Left lung (tissue), 10 donors: ENCODE measurements around the gene GHITM. TPM values are rescaled to one million over a fixed set of nuclear protein-coding genes. Genes with fewer than 3 reads are reported as not detected.
"Not testable (repeated sequence)": the region's sequence is repeated elsewhere in the genome, so short reads cannot be mapped to it uniquely, and the experiment has no call there.

Experiments
- ATAC-seq: fragments of 200-7000 bp; cut with Tn5 transposase; one replicate; pipeline ENCODE4 v1.9.1; 2020; ENCODE audit warnings: moderate library complexity
- DNase-seq, 4 donors: peaks; one replicate each; pipeline ENCODE4 v3.0.0-alpha.2; 2013 to 2020
- H3K27ac ChIP-seq, 2 donors: fragments of 200-600 bp; sonication (generic) in 1 of 2; one replicate each; pipeline versions ENCODE4 v1.5.0 to v1.8.0; 2020 to 2021
- H3K27me3 ChIP-seq, 2 donors: fragments of 200-600 bp; sonication (generic) in 1 of 2; one replicate each; pipeline versions ENCODE4 v1.5.0 to v1.8.0; 2020 to 2021
- H3K36me3 ChIP-seq, 2 donors: fragments of 200-600 bp; sonication (generic) in 1 of 2; one replicate each; pipeline versions ENCODE4 v1.5.0 to v1.8.0; 2020 to 2021
- H3K4me1 ChIP-seq, 2 donors: fragments of 200-600 bp; one replicate each; pipeline ENCODE4 v1.8.0; 2021
- H3K4me3 ChIP-seq, 2 donors: fragments of 200-600 bp; sonication (generic) in 1 of 2; one replicate each; pipeline versions ENCODE4 v1.5.0 to v1.8.0; 2020 to 2021; ENCODE audit warnings: mild to moderate bottlenecking in 1 of 2
- H3K9me3 ChIP-seq, 2 donors: fragments of 200-600 bp; sonication (generic) in 1 of 2; one replicate each; pipeline versions ENCODE4 v1.5.0 to v1.8.0; 2020 to 2021
- CTCF ChIP-seq, 2 donors: fragments of 200-600 bp; sonication (generic) in 1 of 2; IDR thresholded peaks; one replicate each; pipeline versions ENCODE4 v1.5.0 to v1.8.0; 2021; ENCODE audit warnings: antibody characterized with exemption in 2 of 2
- intact Hi-C, 2 donors: fragments of 100-400 bp; cut with DNase I; formaldehyde crosslinking; loops; one replicate each; pipeline versions ENCODE4 v1.11.2 to v1.14.2; 2022
- polyA plus RNA-seq, 6 donors: library from polyadenylated mRNA; unstranded; fragments of 120-200 nt; gene quantifications; one replicate each; pipeline ENCODE4 v1.2.1, GENCODE V29; 2013; ENCODE audit not compliant: insufficient read length in 6 of 6
- total RNA-seq, 2 donors: library from RNA; stranded (reverse); fragmentation: NEBNext Ultra II Directional; extraction: Animal tissue kit (Norgen Biotek cat#: 25700); gene quantifications; one replicate each; pipeline ENCODE4 v1.2.1, GENCODE V29; 2021
- donor health status: DM: no; HTN: yes; CAD: no.
- donor health status: DM: no; HTN: no; CAD: no.

GHITM gene
- total and polyA plus RNA-seq, 8 donors = 104 to 151 (median 120) TPM

- Histone ChIP-seq H3K36me3 (no peaks in the 10 kb centered on the region), H3K4me1 (no peaks in the 10 kb centered on the region), H3K27ac (no peak overlapping the region), H3K27me3 (no peaks in the 10 kb centered on the region), H3K4me3 (no peak overlapping the region), H3K9me3 (no peaks in the 10 kb centered on the region)
- peak; percentile 33 for ATAC-seq
- TF ChIP-seq CTCF (IDR thresholded peaks at IDR 0.05) = no peak
- intact Hi-C loops = no loop called here
- DNase-seq = no peak
Measured at GRCh38 chr10:84177541-84178141, 38.3 kb downstream of the GHITM start.

- no peak for DNase-seq
- no peak for ATAC-seq
- Histone ChIP-seq H3K27ac (no peak overlapping the region), H3K4me1 (no peaks in the 10 kb centered on the region), H3K4me3 (no peak overlapping the region), H3K36me3 (no peaks in the 10 kb centered on the region), H3K9me3 (no peaks in the 10 kb centered on the region), H3K27me3 (no peaks in the 10 kb centered on the region)
- no peak for TF ChIP-seq CTCF (IDR thresholded peaks at IDR 0.05)
- intact Hi-C loops = no loop called here
Measured at GRCh38 chr10:84178160-84178609, 38.9 kb downstream of the GHITM start.

GRCh38 chr10:84179059-84179710 is 39.9 kb downstream of the GHITM start:
- TF ChIP-seq CTCF (IDR thresholded peaks at IDR 0.05) = no peak
- H3K4me3 ChIP-seq = no peak overlapping the region
- H3K27me3 ChIP-seq = no peaks in the 10 kb centered on the region
- intact Hi-C loops = no loop called here
- no peaks in the 10 kb centered on the region for H3K36me3 ChIP-seq
- H3K9me3 ChIP-seq = no peaks in the 10 kb centered on the region
- ATAC-seq (peak; percentile 58), DNase-seq (no peak)
- H3K4me1 ChIP-seq = no peaks in the 10 kb centered on the region
- H3K27ac ChIP-seq = no peak overlapping the region

- intact Hi-C loops = not testable (repeated sequence)
Measured at GRCh38 chr10:84180386-84180785, 41.1 kb downstream of the GHITM start.

GRCh38 chr10:84181631-84182030 is 42.3 kb downstream of the GHITM start:
- ATAC-seq (no peak), DNase-seq (no peak)
- Histone ChIP-seq H3K27me3 (peaks cover 0 to 14% of the 10 kb centered on the region in 2 donors), H3K4me1 (no peaks in the 10 kb centered on the region), H3K9me3 (no peaks in the 10 kb centered on the region), H3K4me3 (no peak overlapping the region), H3K36me3 (no peaks in the 10 kb centered on the region), H3K27ac (no peak overlapping the region)
- no peak for TF ChIP-seq CTCF (IDR thresholded peaks at IDR 0.05)
- intact Hi-C loops = no loop called here

More at GRCh38 chr10:84180386-84180785, 41.1 kb downstream of the GHITM start:
- H3K4me3 ChIP-seq, H3K9me3 ChIP-seq, H3K36me3 ChIP-seq, DNase-seq, ATAC-seq, H3K4me1 ChIP-seq, H3K27ac ChIP-seq, H3K27me3 ChIP-seq: not testable (repeated sequence)
